ENCODE data around the gene VSTM4.

DNA sequence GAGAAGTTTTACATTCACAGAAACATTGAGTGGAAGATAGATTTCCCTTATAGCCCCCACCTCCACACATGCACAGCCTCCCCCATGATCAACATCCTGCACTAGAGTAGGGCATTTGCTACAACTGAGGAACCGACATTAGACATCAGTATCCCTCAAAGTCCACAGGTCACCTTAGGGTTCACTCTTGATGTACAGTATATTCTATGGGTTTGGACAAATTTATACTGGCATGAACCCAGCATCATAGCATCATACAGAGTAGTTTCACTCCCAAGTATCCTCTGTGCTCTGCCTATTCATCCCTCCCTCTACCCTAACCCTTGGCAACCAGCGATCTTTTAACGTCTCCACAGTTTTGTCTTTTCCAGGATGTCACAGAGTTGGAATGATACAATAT is 64.4 kb downstream of the VSTM4 start:
- TF ChIP-seq, protein P1, sequence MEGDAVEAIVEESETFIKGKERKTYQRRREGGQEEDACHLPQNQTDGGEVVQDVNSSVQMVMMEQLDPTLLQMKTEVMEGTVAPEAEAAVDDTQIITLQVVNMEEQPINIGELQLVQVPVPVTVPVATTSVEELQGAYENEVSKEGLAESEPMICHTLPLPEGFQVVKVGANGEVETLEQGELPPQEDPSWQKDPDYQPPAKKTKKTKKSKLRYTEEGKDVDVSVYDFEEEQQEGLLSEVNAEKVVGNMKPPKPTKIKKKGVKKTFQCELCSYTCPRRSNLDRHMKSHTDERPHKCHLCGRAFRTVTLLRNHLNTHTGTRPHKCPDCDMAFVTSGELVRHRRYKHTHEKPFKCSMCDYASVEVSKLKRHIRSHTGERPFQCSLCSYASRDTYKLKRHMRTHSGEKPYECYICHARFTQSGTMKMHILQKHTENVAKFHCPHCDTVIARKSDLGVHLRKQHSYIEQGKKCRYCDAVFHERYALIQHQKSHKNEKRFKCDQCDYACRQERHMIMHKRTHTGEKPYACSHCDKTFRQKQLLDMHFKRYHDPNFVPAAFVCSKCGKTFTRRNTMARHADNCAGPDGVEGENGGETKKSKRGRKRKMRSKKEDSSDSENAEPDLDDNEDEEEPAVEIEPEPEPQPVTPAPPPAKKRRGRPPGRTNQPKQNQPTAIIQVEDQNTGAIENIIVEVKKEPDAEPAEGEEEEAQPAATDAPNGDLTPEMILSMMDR (IDR thresholded peaks at IDR 0.05): no peak
- TF ChIP-seq CREM (CRISPR knock-in tag; IDR thresholded peaks at IDR 0.05): no peak
- TF ChIP-seq, protein P2, sequence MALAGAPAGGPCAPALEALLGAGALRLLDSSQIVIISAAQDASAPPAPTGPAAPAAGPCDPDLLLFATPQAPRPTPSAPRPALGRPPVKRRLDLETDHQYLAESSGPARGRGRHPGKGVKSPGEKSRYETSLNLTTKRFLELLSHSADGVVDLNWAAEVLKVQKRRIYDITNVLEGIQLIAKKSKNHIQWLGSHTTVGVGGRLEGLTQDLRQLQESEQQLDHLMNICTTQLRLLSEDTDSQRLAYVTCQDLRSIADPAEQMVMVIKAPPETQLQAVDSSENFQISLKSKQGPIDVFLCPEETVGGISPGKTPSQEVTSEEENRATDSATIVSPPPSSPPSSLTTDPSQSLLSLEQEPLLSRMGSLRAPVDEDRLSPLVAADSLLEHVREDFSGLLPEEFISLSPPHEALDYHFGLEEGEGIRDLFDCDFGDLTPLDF (CRISPR knock-in tag; IDR thresholded peaks at IDR 0.05): no peak
- no peak for TF ChIP-seq TCF7 (CRISPR knock-in tag; IDR thresholded peaks at IDR 0.05; ENCODE audit: low read depth)
- TF ChIP-seq TEAD4 (CRISPR knock-in tag; IDR thresholded peaks at IDR 0.05): no peak
- TF ChIP-seq ATF1 (CRISPR knock-in tag; IDR thresholded peaks at IDR 0.05): no peak
- TF ChIP-seq ZNF138 (CRISPR knock-in tag; conservative IDR thresholded peaks at IDR 0.05): no peak
- no peak for TF ChIP-seq FOXJ3 (CRISPR knock-in tag; IDR thresholded peaks at IDR 0.05; ENCODE audit: borderline replicate concordance)
- TF ChIP-seq NFYB (CRISPR knock-in tag; conservative IDR thresholded peaks at IDR 0.05; ENCODE audit: low read depth): no peak
- TF ChIP-seq CREB1 (CRISPR knock-in tag; IDR thresholded peaks at IDR 0.05): no peak
- no peak for TF ChIP-seq ZNF232 (CRISPR knock-in tag; IDR thresholded peaks at IDR 0.05)
- TF ChIP-seq, protein P3, sequence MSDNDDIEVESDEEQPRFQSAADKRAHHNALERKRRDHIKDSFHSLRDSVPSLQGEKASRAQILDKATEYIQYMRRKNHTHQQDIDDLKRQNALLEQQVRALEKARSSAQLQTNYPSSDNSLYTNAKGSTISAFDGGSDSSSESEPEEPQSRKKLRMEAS (CRISPR knock-in tag; IDR thresholded peaks at IDR 0.05): no peak

Measured in WTC11 (cell line).